ENCODE measurements around the gene GBX1. TPM values are rescaled to one million over a fixed set of nuclear protein-coding genes. Genes with fewer than 3 reads are reported as not detected.

Gene GBX1
- total RNA-seq, 3 donors from 2014 or later, result not detected

DNA sequence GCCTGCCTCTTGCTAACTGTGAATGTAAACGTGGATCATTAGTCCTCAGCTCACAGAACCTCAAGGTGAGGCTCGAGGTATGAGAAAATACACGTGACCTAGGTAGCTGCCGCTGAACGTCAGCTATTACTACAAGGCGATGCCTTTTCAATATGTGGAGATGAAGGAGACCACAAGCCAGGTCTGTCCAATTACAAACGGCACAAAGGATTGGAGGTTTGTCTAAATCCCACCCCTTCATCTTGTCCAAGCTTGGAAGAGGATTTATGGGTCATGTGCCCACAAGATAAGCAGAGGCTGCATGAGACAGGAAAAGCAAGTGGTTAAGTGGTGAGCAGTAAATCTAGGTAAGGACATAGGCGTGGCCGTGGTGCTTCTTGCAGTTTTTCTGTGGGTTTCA lies 39.4 kb upstream of the GBX1 start:
- intact Hi-C loops (cut with DNase I; ENCODE audit: low total_unique reads), result no loop called here
- Histone ChIP-seq H3K36me3 (no peaks in the 10 kb centered on the region), H3K4me1 (no peaks in the 10 kb centered on the region), H3K9me3 (no peaks in the 10 kb centered on the region), H3K27me3 (peaks cover 0 to 7% of the 10 kb centered on the region in 2 donors), H3K27ac (no peak overlapping the region), H3K4me3 (no peak overlapping the region)
- no peak for TF ChIP-seq POLR2A (IDR thresholded peaks at IDR 0.05)
- TF ChIP-seq POLR2AphosphoS5 (IDR thresholded peaks at IDR 0.05), result no peak
- TF ChIP-seq, protein P1, sequence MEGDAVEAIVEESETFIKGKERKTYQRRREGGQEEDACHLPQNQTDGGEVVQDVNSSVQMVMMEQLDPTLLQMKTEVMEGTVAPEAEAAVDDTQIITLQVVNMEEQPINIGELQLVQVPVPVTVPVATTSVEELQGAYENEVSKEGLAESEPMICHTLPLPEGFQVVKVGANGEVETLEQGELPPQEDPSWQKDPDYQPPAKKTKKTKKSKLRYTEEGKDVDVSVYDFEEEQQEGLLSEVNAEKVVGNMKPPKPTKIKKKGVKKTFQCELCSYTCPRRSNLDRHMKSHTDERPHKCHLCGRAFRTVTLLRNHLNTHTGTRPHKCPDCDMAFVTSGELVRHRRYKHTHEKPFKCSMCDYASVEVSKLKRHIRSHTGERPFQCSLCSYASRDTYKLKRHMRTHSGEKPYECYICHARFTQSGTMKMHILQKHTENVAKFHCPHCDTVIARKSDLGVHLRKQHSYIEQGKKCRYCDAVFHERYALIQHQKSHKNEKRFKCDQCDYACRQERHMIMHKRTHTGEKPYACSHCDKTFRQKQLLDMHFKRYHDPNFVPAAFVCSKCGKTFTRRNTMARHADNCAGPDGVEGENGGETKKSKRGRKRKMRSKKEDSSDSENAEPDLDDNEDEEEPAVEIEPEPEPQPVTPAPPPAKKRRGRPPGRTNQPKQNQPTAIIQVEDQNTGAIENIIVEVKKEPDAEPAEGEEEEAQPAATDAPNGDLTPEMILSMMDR (IDR thresholded peaks at IDR 0.05), result no peak
- DNase-seq (ENCODE audit: low spot score in 2 of 2), result no peak

GRCh38 chr7:151205730-151206129 lies 38.2 kb upstream of the GBX1 start:
- DNase-seq (ENCODE audit: low spot score in 2 of 2), result no peak
- Histone ChIP-seq H3K36me3 (no peaks in the 10 kb centered on the region), H3K4me1 (no peaks in the 10 kb centered on the region), H3K27ac (no peak overlapping the region), H3K27me3 (peaks cover 0 to 7% of the 10 kb centered on the region in 2 donors), H3K9me3 (no peaks in the 10 kb centered on the region), H3K4me3 (no peak overlapping the region)
- TF ChIP-seq, protein P1 (IDR thresholded peaks at IDR 0.05), result no peak
- no peak for TF ChIP-seq POLR2A (IDR thresholded peaks at IDR 0.05)
- no peak for TF ChIP-seq POLR2AphosphoS5 (IDR thresholded peaks at IDR 0.05)
- intact Hi-C loops (cut with DNase I; ENCODE audit: low total_unique reads), result no loop called here

- H3K4me1 ChIP-seq, result no peaks in the 10 kb centered on the region
- no peak overlapping the region for H3K27ac ChIP-seq
- no peak for DNase-seq (ENCODE audit: low spot score in 2 of 2)
- H3K9me3 ChIP-seq, result no peaks in the 10 kb centered on the region
- intact Hi-C loops (cut with DNase I; ENCODE audit: low total_unique reads), result no loop called here
- no peak overlapping the region for H3K4me3 ChIP-seq
- H3K27me3 ChIP-seq, result peaks cover 0 to 7% of the 10 kb centered on the region in 2 donors
- H3K36me3 ChIP-seq, result no peaks in the 10 kb centered on the region
- TF ChIP-seq POLR2AphosphoS5 (IDR thresholded peaks at IDR 0.05), result no peak
- TF ChIP-seq, protein P1 (IDR thresholded peaks at IDR 0.05), result no peak
- TF ChIP-seq POLR2A (IDR thresholded peaks at IDR 0.05), result no peak
Measured at GRCh38 chr7:151204383-151205032, 37.0 kb upstream of the GBX1 start.

DNA sequence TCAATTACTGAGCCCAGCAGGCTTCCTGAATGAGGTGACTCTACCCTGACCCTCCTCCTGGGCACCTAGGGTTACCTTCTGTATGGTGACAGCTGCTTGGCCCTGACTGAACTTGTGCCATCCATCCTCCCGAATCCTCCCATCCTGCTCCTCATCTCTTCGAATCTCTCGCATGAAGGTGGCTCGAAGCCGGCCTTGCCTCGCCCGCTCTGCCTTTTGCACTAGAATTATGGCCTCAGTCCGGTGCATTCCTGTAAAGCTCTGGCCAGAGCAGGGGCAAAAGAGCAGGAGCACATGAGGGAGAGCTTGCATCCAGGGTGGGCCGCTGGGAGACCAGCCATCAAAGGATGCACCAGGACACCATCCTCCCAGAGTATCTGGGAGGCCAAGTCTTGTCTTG lies 35.3 kb upstream of the GBX1 start:
- DNase-seq (ENCODE audit: low spot score in 2 of 2), result no peak
- Histone ChIP-seq H3K4me3 (no peak overlapping the region), H3K36me3 (no peaks in the 10 kb centered on the region), H3K27me3 (peaks cover 0 to 7% of the 10 kb centered on the region in 2 donors), H3K4me1 (no peaks in the 10 kb centered on the region), H3K9me3 (no peaks in the 10 kb centered on the region), H3K27ac (no peak overlapping the region)
- TF ChIP-seq POLR2AphosphoS5 (IDR thresholded peaks at IDR 0.05) (no peak), POLR2A (IDR thresholded peaks at IDR 0.05) (no peak)
- TF ChIP-seq, protein P1 (IDR thresholded peaks at IDR 0.05), result no peak
- intact Hi-C loops (cut with DNase I; ENCODE audit: low total_unique reads), result no loop called here

DNA sequence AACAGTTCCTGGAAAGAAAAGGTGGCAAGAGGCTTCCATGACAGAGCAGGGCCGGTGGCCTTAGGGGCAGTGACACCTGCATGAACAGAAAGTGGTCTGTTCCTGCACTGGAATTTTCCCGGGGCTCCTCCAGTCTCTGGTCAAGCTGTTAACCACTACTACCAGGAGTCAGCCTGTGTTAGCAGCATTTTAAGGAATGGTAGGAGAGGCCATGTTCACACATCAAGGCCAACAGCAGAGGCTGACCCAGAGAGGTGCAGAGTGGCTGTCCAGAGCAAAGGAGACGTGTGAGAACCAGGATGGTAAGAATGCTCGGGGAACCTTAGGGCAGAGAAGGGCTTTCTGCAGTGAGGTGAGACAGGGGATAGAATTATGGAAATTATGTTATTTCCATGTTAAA lies 34.3 kb upstream of the GBX1 start:
- Histone ChIP-seq H3K4me1 (no peaks in the 10 kb centered on the region), H3K27ac (no peak overlapping the region), H3K36me3 (no peaks in the 10 kb centered on the region), H3K9me3 (no peaks in the 10 kb centered on the region), H3K4me3 (no peak overlapping the region), H3K27me3 (peaks cover 0 to 7% of the 10 kb centered on the region in 2 donors)
- intact Hi-C loops (cut with DNase I; ENCODE audit: low total_unique reads), result no loop called here
- no peak for TF ChIP-seq POLR2A (IDR thresholded peaks at IDR 0.05)
- TF ChIP-seq, protein P1 (IDR thresholded peaks at IDR 0.05), result no peak
- TF ChIP-seq POLR2AphosphoS5 (IDR thresholded peaks at IDR 0.05), result no peak
- no peak for DNase-seq (ENCODE audit: low spot score in 2 of 2)

Data from breast epithelium (tissue), 4 donors.